GM10847 (cell line): ENCODE data around the gene RNF181.
A peak's percentile ranks its signal among the peaks of the same experiment; 100 is the strongest.

ENCODE experiments used
- POLR2A ChIP-seq: IDR thresholded peaks from 2 replicates; pipeline ENCODE4 v1.6.1; 2011; ENCODE audit not compliant: insufficient read length; ENCODE audit errors: extremely low read depth

Gene RNF181

DNA sequence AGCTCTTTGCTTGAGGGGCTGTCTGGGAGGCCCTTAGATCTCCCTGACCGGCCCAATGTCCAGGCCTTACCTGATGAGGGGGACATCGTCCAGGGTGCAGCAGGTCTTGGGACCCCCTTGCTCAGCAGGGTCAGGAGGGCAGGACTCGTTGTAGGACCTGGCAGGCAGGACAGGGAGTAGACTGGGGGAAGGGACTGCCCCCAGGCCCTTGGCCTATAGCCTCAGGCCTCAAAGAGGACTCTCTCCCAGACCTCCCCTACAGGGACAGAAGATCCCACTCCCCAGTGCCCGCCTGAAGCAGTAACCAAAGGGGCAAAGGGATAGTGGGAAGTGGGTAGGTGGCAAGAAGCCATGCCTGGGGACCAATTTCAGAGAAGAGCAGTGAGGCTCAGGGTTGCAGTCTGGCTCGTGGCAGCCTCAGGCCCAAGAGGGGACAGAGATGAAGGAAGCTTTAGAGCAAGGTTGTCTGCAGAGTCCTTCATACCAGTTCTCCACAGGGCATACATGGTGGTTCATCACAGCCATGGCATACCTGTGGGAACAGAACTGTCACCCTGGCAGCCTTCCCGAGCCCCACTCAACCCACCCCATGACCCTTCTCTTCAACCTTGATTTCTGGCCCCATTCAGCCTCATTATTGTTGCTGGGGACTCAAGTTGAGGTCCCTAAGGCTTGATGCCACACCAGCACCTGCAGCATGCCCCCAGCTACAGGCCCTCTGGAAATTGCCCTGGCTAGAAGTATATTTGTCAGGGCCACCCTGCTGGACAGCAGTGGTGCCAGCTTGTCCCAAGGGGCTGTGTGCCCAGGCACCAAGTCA lies 5.6 kb downstream of the RNF181 start:
- TF ChIP-seq POLR2A, result no peak

DNA sequence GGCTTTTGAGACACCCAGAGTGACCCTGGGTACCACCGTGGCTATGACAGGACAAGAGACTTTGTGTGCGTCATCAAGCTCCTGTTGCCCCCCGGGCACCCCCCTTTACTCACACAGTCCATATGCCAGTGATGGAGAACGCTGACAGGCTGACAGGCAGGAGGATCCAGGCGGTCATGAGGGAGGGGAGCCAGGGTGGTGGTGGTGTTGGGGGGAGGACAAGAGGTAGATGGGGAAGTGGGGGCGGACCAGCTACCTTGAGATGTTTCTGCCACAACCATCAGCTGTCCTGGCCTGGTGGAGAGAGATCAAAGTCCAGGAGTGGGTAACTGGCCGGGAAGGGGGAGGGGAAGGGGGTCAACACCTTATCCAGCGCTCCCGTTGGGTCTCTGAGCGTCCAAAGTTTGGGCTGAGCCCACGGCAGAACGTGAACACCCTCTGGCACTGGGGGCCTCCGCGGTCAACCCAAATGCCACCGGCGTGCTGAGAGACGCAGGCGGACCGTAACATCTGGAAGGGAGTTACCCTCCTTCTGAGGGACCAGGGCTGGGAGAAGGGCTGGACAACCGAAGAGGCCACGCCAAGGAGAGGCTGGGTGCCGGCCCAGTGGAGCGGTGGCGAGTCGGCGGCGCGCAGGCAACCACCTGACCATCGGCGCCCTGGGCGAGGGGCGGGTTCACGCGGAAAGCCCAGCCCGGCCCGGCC lies 6.4 kb downstream of the RNF181 start:
- no peak for TF ChIP-seq POLR2A

DNA sequence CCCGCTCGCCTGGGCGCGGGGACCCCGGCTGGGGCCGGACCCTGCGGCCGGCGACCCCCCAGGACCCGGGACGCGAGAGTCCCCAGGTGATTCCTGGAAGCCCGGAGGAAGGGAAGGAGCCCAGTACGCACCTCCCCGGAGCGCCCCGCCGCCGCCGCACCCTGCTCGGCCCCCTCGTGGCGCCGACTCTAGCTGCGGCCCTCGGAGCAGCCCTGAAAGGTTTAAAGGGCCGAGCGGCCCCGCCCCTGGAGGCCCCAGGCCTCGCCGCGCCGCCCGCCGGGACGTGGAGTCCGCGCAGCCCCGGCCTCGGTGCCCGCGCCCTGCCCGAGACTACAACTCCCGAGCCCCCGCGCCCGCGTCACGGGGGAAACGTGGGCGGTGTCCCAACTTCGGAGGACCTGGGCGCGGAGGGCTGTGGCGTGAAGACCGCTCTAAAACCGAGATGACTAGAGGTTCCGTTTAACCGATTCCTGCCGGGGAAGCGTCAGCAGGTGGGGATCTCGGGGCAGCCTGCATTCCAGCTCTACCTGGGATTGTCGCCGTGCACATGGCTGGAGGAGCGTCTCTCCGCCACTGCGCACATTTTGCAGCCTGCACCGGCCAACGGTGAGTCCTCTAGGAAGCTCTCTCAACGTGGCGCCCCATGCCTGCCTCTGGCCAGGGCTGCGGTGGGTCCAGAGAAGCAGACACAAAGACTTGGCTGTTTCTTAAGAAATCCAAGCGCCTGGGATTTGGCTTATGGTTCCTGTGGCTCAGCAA lies 7.1 kb downstream of the RNF181 start, which contains the start of gene TMEM150A:
Gene TMEM150A, minus strand, starts transcription at position 223 of the 759 bp plus-strand sequence. CDS start 750 bp downstream, outside the sequence.
- TF ChIP-seq POLR2A, result peak; percentile 20

DNA sequence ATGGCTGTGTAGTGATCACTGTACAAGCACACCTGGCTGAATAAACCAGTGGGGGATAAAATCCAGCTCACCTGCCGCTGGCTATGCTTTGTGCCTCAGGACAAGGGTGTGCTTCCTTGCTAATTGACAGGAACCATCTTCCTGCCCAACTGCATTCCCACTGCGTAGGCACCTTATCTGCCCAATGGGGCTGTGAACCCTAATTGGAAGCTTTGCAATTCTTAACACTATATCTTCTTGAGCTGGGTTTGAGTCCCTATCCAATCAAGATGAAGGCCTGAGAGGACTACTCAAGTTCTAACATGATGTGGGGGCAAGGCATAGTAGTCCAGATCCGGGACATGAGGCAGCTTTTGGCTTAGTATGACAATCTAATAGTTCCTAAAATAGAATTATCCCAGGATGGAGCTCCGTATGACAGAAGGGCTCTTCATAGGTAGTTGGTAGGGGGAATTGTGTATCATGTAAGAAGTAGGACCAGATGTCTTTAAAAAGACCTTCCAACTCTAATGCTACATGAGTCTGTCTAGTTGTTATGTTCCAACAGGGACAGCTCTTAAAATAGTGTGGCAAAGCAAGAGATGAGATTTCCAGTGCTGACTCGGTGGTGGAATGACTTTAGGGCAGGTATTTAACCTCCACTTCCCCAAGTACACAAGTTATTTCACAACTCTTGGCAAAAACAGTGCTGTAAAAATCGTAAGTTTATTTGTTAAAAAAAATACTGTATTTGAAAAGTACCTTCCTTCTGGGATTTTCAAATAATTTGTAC lies 9.2 kb downstream of the RNF181 start:
- no peak for TF ChIP-seq POLR2A

DNA sequence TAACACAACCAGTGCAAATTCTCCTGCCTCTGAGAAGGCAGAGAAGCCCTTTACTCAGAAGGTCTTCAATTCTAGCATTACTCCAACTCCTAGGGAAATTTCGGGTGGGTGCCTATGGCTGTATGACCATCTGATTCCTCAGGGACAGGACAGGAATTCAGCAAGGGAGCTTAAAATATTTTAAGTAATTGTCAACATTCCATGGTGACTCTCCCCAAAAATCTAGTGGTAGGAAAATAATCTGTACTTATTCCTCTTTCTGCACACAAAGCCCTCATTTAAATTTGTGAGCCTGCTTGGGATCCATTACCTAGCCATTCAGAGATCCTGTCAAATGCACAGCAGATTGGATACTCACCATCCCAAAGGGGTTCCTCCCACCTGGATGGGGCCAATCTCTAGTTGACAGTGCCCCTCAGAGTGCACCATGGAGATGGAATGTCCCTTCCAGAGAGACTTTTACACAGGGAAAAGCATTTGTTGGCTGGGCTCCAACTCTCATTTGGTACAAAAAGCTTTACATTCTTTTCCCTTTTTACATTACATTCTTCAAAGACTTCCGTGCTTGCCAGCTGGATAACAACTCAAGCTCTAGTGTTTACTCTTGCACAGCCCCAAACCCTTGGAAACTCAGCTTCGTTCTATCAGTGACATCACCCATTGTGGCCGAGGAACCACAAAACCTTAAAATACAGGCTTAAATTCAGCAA lies 10.0 kb downstream of the RNF181 start:
- no peak for TF ChIP-seq POLR2A

DNA sequence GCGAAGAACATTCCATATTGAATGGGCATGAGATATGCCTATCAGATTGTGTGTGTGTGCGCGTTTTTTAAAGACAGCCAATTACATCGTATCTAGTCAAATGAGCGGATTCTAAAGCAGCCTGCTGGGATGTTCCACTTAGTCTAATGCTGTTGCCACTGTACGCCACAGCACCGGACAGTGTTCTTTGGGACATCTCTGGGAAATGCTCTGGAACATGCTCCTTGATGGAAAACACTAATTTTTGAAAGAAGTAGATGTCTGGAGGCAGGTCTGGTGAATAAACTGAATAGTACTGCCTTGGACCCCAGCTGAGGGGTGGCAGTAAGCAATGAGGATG lies 10.5 kb downstream of the RNF181 start:
- TF ChIP-seq POLR2A, result no peak

DNA sequence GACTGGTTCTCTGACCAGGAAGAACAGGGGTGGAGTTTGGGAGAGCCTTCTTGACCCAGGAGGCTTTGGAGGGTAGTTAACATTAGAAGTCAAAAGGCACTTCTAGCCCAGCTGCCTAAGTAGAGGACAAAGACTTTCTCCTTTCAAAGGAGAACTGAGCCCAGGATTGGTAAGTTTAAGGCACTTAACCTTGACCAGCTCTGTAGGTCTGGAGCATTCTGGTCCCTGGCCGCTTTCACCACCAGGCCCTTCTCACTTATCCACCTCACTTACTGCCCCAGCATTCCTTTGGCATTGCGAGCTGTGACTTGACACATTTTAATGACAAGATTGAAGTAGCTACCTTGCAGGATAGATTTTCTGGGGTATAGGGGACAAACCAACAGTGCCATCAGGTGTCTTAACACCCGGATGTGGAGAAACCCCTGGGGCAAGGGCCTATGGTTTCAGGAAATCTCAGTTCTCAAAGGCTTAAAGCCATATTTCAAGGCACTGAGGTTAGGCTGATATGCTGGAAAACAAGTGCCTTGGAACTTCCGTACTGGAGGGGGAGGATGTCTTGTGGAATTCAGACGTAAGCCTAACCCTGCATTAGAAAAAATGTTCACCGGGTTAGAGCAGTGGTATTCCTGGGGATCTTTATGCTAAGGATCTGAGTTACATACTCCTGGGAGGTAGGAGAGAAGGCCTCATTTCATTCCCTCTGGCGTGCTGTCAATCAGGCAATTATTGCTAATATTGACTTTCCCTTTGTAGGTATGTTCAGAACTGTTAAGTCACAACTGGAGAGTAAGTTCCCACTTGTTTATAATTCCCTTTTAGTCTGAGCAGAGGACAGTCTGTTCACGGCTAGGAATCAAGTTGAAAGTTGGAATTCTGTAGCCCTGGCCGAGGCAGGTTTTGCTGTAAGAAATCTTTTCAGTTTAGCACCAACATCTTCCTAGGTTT lies 12.0 kb downstream of the RNF181 start:
- no peak for TF ChIP-seq POLR2A

DNA sequence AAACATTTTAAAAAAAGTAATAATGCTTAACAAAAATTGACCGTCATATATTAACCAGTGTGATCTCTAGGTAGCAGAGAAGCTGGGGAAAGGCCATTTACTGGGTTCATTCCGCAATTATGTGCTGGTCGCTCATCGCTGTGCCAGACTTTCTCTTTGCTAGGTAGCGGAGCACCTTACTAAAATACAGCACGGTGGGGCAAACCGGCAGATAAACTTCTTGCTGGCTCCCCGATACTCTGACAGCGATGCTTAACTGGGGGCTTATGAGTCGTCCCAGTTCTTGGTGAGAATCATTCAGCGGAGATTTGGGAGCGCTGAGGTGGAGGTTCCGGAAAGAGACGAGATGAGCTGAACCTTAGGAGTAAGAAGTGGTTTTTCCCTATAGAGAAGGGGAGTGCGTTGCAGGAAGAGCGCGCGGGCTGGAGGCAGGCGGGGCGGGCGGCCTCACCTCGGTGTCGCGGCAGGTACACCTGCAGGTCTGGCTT lies 15.7 kb downstream of the RNF181 start:
- TF ChIP-seq POLR2A, result no peak

DNA sequence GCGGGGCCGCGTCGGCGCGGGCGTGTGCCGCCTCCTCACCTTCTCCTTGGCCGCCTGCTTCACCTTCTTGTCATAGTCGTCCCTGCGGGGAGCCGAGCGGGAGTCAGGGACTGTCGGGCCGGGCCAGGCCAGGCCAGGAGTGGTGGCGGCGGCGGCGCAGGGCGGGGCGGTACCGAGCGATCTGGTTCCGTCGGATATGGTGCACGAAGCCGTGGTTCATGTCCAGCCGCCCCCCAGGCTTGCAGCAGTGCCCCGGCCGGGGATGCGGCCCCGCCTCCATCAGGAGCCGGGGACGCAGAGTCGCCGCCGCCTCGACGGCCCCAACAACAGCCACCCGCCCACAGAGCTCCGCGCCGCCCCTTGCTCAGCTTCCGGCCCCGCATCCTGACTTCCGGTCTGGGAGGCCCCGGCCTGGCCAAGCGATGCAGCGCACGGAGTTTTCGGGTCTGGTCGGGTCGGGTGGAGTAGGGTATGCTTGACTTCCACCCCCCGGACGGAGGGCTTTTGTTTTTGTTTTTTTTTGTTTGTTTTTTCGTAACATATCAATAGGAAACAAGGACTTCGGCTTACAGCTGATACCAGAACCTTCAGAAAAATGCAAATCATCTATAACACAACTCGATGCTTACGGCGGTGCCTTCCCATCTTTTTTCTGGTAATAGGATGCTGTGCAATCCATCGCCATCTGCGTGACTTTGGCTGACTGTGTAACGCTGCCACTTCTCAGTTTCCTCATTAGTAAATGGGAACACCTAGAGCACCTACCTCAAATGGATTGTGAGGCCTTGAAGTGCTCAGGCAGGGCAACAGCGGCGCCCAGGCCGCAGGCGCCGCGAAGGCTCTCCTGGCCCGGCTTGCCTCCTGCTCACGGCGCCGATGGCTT lies 16.4 kb downstream of the RNF181 start, which contains the start of gene C2orf68:
Gene C2orf68, minus strand, starts transcription at position 362 of the 883 bp plus-strand sequence. Its CDS starts 82 bp downstream, at position 280.
- peak; percentile 90 for TF ChIP-seq POLR2A

DNA sequence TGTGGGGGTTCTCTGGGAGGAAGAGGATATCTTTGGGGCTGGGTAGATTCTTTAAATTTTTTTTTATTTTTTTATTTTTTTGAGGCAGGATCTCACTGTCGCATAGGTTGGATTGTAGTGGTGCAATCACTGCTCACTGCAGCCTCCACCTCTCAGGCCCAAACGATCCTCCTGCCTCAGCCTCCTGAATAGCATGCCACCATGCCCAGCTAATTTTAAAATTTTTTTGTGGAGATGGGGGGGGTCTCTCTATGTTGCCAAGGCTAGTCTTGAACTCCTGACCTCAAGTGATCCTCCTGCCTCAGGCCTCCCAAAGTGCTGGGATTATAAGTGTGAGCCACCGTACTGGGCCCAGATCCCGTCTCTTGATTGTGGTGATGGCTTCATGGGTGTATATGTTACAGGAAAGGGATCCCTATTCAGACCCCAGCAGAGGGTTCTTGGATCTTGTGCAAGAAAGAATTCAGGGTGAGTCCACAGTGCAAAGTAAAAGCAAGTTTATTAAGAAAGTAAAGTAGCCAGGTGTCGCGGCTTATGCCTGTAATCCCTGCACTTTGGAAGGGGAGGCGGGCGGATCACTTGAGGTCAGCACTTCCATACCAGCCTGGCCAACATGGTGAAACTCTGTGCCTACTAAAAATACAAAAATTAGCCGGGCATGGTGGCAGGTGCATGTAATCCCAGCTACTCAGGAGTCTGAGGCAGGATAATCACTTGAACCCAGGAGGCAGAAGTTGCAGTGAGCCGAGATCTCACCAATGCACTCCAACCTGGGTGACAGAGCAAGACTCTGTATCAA lies 18.4 kb downstream of the RNF181 start:
- TF ChIP-seq POLR2A, result no peak

DNA sequence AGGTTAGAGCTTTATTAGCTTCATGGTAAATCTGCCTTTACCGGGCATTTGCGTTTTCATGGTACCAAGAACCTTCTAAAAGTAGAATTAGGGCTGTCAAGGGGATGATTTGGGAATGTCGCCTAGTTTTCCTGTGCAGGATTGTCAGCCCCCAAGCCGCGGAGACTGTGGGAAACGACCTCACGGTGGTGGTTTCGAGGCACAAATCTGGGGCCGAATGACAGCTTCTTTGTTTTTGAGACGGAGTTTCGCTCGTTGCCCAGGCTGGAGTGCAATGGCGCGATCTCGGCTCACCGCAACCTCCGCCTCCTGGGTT lies 19.8 kb downstream of the RNF181 start:
- TF ChIP-seq POLR2A, result no peak

DNA sequence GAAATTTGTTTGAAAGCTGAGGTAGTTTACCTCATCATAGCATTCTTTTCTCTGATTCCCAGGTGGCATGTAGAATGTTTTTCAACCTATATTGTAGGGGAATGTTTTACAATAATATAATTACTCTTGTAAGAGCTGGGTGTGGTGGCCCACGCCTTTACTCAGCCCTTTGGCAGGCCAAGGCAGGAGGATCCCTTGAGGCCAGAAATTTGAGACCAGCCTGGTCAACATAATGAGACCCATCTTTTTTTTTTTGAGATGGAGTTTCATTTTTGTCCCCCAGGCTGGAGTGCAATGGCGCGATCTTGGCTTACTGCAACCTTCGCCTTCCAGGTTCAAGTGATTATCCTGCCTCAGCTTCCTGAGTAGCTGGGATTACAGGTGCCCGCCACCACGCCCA lies 24.1 kb downstream of the RNF181 start:
- TF ChIP-seq POLR2A, result no peak

DNA sequence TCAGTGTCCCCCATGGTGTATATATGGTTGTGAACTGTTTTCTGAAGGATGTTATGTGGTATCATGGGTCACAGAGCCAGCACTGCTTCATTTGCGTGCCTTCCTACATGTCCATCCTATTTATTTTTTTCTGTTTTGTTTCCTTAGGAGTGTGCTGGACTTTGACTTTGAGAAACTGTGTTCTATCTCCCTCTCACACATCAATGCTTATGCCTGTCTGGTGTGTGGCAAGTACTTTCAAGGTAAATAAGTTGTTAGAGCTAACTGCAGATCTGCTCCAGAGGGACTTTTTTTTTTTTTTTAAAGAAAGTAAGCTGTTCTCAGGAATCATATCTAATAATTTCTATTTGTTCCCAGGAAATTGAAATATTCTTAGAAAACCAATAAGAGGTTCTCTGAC lies 25.8 kb downstream of the RNF181 start:
- no peak for TF ChIP-seq POLR2A
